HepG2 (cell line): Measurements from ENCODE around the gene VSIG10L2. TPM values are rescaled to one million over a fixed set of nuclear protein-coding genes. Genes with fewer than 3 reads are reported as not detected.
A peak's percentile ranks its signal among the peaks of the same experiment; 100 is the strongest.

Source experiments
- ATF2 ChIP-seq: sonication (generic); formaldehyde crosslinking; IDR thresholded peaks from 2 replicates; pipeline ENCODE4 v1.4.0; 2020; ENCODE audit warnings: missing genetic modification reagents
- CEBPZ ChIP-seq: IDR thresholded peaks from 2 replicates; pipeline ENCODE4 v1.6.1; 2012; ENCODE audit warnings: low read length, improper control_type of control experiment
- GABPA ChIP-seq, 2 experiments: IDR thresholded peaks; 2 replicates each; pipeline ENCODE4 v1.6.1; 2011 to 2016; ENCODE audit warnings: low read depth in 2 of 2, low read length in 1 of 2, missing biosample characterization in 1 of 2, missing genetic modification characterization in 1 of 2
- HDAC1 ChIP-seq: sonication (generic); formaldehyde crosslinking; IDR thresholded peaks from 2 replicates; pipeline ENCODE4 v1.5.1; 2020; ENCODE audit warnings: mild to moderate bottlenecking, missing genetic modification reagents
- HIVEP1 ChIP-seq: sonication (generic); formaldehyde crosslinking; IDR thresholded peaks from 2 replicates; pipeline ENCODE4 v1.4.0; 2020; ENCODE audit warnings: mild to moderate bottlenecking, missing genetic modification reagents
- HOXA7 ChIP-seq: sonication (generic); formaldehyde crosslinking; IDR thresholded peaks from 2 replicates; pipeline ENCODE4 v1.8.1; 2022; ENCODE audit warnings: mild to moderate bottlenecking, missing genetic modification reagents, moderate library complexity
- JDP2 ChIP-seq: sonication (generic); formaldehyde crosslinking; IDR thresholded peaks from 2 replicates; pipeline ENCODE4 v1.8.1; 2022; ENCODE audit warnings: missing genetic modification reagents, borderline replicate concordance
- PHB2 ChIP-seq: fragments of 450-650 bp; IDR thresholded peaks from 2 replicates; pipeline ENCODE4 v1.6.1; 2018; ENCODE audit not compliant: partially characterized antibody
- PREB ChIP-seq: sonication (generic); formaldehyde crosslinking; IDR thresholded peaks from 2 replicates; pipeline ENCODE4 v1.4.0; 2020; ENCODE audit warnings: missing genetic modification reagents
- RARA ChIP-seq: IDR thresholded peaks from 2 replicates; pipeline ENCODE4 v1.6.1; 2016; ENCODE audit warnings: missing genetic modification reagents, missing compliant biosample characterization
- TAF15 ChIP-seq: fragments of 200-400 bp; formaldehyde crosslinking; IDR thresholded peaks from one replicate; pipeline ENCODE4 v1.6.1; 2018; ENCODE audit warnings: mild to moderate bottlenecking, low read depth, low read length; ENCODE audit not compliant: poor library complexity, severe bottlenecking
- ZNF354B ChIP-seq: sonication (generic); formaldehyde crosslinking; IDR thresholded peaks from 2 replicates; pipeline ENCODE4 v1.8.0; 2022; ENCODE audit warnings: mild to moderate bottlenecking, missing genetic modification reagents
- ZNF503 ChIP-seq: sonication (generic); formaldehyde crosslinking; IDR thresholded peaks from 2 replicates; pipeline ENCODE4 v1.4.0; 2020; ENCODE audit warnings: missing genetic modification reagents
- ZNF629 ChIP-seq: sonication (generic); formaldehyde crosslinking; conservative IDR thresholded peaks from 2 replicates; pipeline ENCODE4 v1.5.0; 2020; ENCODE audit warnings: missing genetic modification reagents
- ZNF761 ChIP-seq: sonication (generic); formaldehyde crosslinking; conservative IDR thresholded peaks from 2 replicates; pipeline ENCODE4 v1.4.0; 2020; ENCODE audit warnings: mild to moderate bottlenecking, missing genetic modification reagents
- polyA plus RNA-seq, 8 experiments: library from polyadenylated mRNA; depleted of rRNA in 3 of 8; stranded (reverse) in 7 of 8; unstranded in 1 of 8; fragments of >200 nt; fragmentation: Illumina TruSeq in 4 of 8; extraction: Trizol in 4 of 8; gene quantifications; 2 replicates each; pipeline versions ENCODE4 v1.2.1 to v1.2.3, GENCODE V29; 2011 to 2016; ENCODE audit warnings: low read depth in 4 of 8, missing spikeins in 1 of 8, mixed read lengths in 1 of 8; ENCODE audit not compliant: insufficient read depth in 1 of 8
- total RNA-seq, 5 experiments: library from RNA; depleted of rRNA; stranded (reverse); fragments of >200 nt; fragmentation: Illumina TruSeq; extraction: Trizol; gene quantifications; 2 replicates each; pipeline ENCODE4 v1.2.3, GENCODE V29; 2016; ENCODE audit warnings: low read depth in 1 of 5
- TF ChIP-seq, protein P1 (sequence below): sonication (generic); formaldehyde crosslinking; IDR thresholded peaks from 2 replicates; pipeline ENCODE4 v1.4.0; 2020; ENCODE audit warnings: missing genetic modification reagents, mild to moderate bottlenecking, borderline replicate concordance
- TF ChIP-seq, protein P2 (sequence below): sonication (generic); formaldehyde crosslinking; IDR thresholded peaks from 2 replicates; pipeline ENCODE4 v1.5.1; 2020; ENCODE audit warnings: mild to moderate bottlenecking, missing genetic modification reagents, moderate library complexity

VSIG10L2 gene
- total and polyA plus RNA-seq, 2 of the 13 experiments (the other 11 are each of a cell fraction or from before 2014, with no cell fraction given), result 0.21 TPM; not detected in 1

DNA sequence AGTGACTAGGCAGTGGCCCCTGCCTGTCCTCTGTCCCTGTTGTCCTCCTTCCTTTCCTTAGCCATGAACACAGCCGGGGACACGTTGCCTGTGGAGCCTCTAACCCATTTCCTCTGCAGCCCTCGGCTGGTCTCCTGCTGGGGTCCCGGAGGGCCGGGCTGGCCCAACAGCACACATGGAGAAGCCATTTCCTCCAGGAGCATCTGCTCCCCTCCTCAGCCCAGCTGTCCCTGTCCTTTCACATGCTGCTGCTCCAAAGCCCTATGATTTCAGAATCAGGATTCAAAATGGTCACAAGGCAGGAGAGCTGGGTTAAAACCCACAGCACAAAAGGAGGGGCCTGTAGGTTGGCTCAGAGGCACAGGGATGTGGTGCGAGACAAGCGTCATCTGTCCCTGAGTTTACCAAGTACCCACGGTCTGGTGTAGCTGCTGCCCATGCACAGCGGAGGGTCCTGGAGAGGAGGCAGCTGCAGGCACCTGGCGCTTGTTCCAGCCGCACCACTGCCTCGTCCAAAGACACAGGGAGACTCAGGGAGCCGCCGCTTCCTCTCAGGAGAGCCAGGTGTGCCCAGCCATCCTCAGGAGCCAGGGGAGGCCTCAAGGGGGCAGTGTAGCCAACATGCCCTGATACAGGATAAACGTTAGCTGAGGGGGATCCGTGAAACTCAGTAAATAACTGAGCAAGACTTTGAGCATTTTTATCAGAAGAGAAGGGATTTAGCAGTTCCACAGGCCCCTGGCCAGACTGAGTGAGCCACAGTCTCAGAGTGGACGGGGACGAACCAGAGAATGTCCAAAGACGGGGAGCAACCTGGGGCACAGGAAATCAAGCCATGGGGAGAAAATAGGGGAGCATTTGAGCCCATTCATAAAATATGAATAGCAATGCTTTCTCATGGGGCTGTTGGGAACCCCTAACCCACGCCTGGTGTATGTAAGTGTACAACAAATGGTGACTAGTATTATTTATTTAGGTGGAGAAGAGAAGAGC lies 3.9 kb upstream of the VSIG10L2 start (continued):
- TF ChIP-seq ATF2 (CRISPR knock-in tag) (no peak), HDAC1 (CRISPR knock-in tag) (0 out of 2 replicates have a peak, but pooled peaks have one; percentile 20), TAF15 (no peak), HIVEP1 (CRISPR knock-in tag) (peak; percentile 32; the same call in 1 of the 2 replicates), ZNF629 (CRISPR knock-in tag) (no peak), JDP2 (CRISPR knock-in tag) (no peak), PHB2 (no peak), ZNF761 (no peak), PREB (CRISPR knock-in tag) (no peak), RARA (no peak), ZNF354B (no peak), GABPA (IDR thresholded peaks at IDR 0.05; ENCODE audit: low read depth, low read length) (no peak), GABPA (CRISPR knock-in tag; IDR thresholded peaks at IDR 0.05; ENCODE audit: low read depth) (no peak), HOXA7 (CRISPR knock-in tag) (no peak), CEBPZ (no peak), ZNF503 (peak; percentile 24; the same call in 1 of the 2 replicates)
- TF ChIP-seq, protein P1, sequence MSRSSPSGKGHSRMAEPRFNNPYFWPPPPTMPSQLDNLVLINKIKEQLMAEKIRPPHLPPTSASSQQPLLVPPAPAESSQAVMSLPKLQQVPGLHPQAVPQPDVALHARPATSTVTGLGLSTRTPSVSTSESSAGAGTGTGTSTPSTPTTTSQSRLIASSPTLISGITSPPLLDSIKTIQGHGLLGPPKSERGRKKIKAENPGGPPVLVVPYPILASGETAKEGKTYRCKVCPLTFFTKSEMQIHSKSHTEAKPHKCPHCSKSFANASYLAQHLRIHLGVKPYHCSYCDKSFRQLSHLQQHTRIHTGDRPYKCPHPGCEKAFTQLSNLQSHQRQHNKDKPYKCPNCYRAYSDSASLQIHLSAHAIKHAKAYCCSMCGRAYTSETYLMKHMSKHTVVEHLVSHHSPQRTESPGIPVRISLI (CRISPR knock-in tag), result no peak
- TF ChIP-seq, protein P2, sequence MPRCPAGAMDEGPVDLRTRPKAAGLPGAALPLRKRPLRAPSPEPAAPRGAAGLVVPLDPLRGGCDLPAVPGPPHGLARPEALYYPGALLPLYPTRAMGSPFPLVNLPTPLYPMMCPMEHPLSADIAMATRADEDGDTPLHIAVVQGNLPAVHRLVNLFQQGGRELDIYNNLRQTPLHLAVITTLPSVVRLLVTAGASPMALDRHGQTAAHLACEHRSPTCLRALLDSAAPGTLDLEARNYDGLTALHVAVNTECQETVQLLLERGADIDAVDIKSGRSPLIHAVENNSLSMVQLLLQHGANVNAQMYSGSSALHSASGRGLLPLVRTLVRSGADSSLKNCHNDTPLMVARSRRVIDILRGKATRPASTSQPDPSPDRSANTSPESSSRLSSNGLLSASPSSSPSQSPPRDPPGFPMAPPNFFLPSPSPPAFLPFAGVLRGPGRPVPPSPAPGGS (CRISPR knock-in tag), result no peak
